ENCODE data around the gene PCYT1A.

Gene PCYT1A

DNA sequence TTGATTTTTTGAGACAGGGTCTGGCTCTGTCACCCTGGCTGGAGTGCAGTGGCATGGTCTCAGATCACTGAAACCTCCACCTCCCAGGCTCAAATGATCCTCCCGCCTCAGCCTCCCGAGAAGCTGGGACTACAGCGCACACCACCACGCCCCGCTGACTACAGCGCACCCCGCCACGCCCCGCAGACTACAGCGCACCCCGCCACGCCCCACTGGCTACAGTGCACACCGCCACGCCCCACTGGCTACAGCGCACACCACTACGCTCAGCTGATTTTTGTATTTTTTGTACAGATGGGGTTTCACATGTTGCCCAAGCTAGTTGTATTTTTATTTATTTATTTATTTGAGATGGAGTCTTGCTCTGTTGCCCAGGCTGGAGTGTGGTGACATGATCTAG, 35.6 kb downstream of the PCYT1A start:
- TF ChIP-seq, protein P1, sequence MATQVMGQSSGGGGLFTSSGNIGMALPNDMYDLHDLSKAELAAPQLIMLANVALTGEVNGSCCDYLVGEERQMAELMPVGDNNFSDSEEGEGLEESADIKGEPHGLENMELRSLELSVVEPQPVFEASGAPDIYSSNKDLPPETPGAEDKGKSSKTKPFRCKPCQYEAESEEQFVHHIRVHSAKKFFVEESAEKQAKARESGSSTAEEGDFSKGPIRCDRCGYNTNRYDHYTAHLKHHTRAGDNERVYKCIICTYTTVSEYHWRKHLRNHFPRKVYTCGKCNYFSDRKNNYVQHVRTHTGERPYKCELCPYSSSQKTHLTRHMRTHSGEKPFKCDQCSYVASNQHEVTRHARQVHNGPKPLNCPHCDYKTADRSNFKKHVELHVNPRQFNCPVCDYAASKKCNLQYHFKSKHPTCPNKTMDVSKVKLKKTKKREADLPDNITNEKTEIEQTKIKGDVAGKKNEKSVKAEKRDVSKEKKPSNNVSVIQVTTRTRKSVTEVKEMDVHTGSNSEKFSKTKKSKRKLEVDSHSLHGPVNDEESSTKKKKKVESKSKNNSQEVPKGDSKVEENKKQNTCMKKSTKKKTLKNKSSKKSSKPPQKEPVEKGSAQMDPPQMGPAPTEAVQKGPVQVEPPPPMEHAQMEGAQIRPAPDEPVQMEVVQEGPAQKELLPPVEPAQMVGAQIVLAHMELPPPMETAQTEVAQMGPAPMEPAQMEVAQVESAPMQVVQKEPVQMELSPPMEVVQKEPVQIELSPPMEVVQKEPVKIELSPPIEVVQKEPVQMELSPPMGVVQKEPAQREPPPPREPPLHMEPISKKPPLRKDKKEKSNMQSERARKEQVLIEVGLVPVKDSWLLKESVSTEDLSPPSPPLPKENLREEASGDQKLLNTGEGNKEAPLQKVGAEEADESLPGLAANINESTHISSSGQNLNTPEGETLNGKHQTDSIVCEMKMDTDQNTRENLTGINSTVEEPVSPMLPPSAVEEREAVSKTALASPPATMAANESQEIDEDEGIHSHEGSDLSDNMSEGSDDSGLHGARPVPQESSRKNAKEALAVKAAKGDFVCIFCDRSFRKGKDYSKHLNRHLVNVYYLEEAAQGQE (IDR thresholded peaks at IDR 0.05; ENCODE audit: insufficient read depth in 1 of 2, low read depth in 2 of 2, low read length in 2 of 2), result no peak
- TF ChIP-seq FOXP2 (optimal IDR thresholded peaks at IDR 0.05; ENCODE audit: borderline replicate concordance, extremely low read depth, extremely low read length, insufficient read depth) (no peak), TAF1 (IDR thresholded peaks at IDR 0.05; ENCODE audit: borderline replicate concordance, insufficient read depth, low read length) (no peak), SIN3A (IDR thresholded peaks at IDR 0.05; ENCODE audit: borderline replicate concordance, insufficient read depth, low read length) (no peak), POLR2AphosphoS5 (IDR thresholded peaks at IDR 0.05; ENCODE audit: low read depth, low read length) (no peak)

DNA sequence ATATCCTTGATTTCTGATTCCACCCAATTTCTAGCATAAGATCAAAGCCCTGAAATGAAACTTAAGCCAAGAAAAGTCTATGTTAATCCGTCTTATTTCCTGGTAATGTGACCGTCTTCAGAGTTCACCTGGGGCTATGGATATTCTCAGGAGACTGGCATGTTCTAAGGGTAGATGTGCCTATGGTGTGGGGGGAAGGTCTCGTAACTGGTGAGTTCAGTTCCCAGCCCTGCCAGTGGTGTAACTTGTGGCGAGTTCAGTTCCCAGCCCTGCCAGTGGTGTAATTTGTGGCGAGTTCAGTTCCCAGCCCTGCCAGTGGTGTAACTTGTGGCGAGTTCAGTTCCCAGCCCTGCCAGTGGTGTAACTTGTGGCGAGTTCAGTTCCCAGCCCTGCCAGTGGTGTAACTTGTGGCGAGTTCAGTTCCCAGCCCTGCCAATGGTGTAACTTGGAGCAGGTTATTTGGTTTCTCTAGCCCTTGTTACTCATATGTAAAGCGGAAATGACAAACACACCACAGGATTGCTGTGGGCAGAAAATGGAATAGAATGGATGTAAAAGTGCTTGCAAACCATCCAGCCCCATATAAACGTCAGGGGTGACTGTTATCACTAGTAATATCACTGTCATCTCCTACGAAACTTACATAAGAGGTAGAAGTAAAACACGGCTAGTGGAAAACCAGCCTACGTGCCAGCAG, 40.8 kb downstream of the PCYT1A start:
- TF ChIP-seq FOXP2 (optimal IDR thresholded peaks at IDR 0.05; ENCODE audit: borderline replicate concordance, extremely low read depth, extremely low read length, insufficient read depth) (no peak), POLR2AphosphoS5 (IDR thresholded peaks at IDR 0.05; ENCODE audit: low read depth, low read length) (no peak), TAF1 (IDR thresholded peaks at IDR 0.05; ENCODE audit: borderline replicate concordance, insufficient read depth, low read length) (no peak), SIN3A (IDR thresholded peaks at IDR 0.05; ENCODE audit: borderline replicate concordance, insufficient read depth, low read length) (no peak)
- TF ChIP-seq, protein P1 (IDR thresholded peaks at IDR 0.05; ENCODE audit: insufficient read depth in 1 of 2, low read depth in 2 of 2, low read length in 2 of 2), result no peak

- TF ChIP-seq POLR2AphosphoS5 (IDR thresholded peaks at IDR 0.05; ENCODE audit: low read depth, low read length), result no peak
- no peak for TF ChIP-seq FOXP2 (optimal IDR thresholded peaks at IDR 0.05; ENCODE audit: borderline replicate concordance, extremely low read depth, extremely low read length, insufficient read depth)
- TF ChIP-seq, protein P1 (IDR thresholded peaks at IDR 0.05; ENCODE audit: insufficient read depth in 1 of 2, low read depth in 2 of 2, low read length in 2 of 2), result no peak
- no peak for TF ChIP-seq TAF1 (IDR thresholded peaks at IDR 0.05; ENCODE audit: borderline replicate concordance, insufficient read depth, low read length)
- no peak for TF ChIP-seq SIN3A (IDR thresholded peaks at IDR 0.05; ENCODE audit: borderline replicate concordance, insufficient read depth, low read length)
Measured at GRCh38 chr3:196241704-196242103, 45.8 kb downstream of the PCYT1A start.

GRCh38 chr3:196240424-196240823, 47.1 kb downstream of the PCYT1A start:
- TF ChIP-seq, protein P1 (IDR thresholded peaks at IDR 0.05; ENCODE audit: insufficient read depth in 1 of 2, low read depth in 2 of 2, low read length in 2 of 2), result no peak
- TF ChIP-seq TAF1 (IDR thresholded peaks at IDR 0.05; ENCODE audit: borderline replicate concordance, insufficient read depth, low read length) (no peak), FOXP2 (optimal IDR thresholded peaks at IDR 0.05; ENCODE audit: borderline replicate concordance, extremely low read depth, extremely low read length, insufficient read depth) (no peak), SIN3A (IDR thresholded peaks at IDR 0.05; ENCODE audit: borderline replicate concordance, insufficient read depth, low read length) (no peak), POLR2AphosphoS5 (IDR thresholded peaks at IDR 0.05; ENCODE audit: low read depth, low read length) (no peak)
